ENCODE results near the gene RBFOX2. TPM values are rescaled to one million over a fixed set of nuclear protein-coding genes. Genes with fewer than 3 reads are reported as not detected.
"Not testable (repeated sequence)": the region's sequence is repeated elsewhere in the genome, so short reads cannot be mapped to it uniquely, and the experiment has no call there.

Gene RBFOX2
- total RNA-seq, 1 donor from 2014 or later, result 74.4 TPM

DNA sequence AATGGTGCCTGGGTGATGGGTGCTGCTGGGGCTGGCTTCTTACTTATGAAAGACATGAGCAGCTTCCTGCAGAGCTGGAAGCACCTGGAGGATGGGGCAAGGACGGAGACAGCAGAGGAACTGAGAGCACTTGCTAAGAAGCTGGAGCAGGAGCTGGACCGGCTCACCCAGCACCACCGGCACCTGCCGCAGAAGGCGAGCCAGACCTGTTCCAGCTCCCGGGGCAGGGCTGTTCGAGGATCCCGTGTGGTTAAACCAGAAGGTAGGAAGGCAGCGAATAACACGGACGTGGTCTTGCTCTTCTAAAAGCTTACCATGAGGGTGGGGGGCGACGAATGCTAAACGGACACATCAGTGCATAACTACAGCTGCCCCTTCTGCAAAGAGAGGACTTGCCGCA lies 301.7 kb downstream of the RBFOX2 start:
- ATAC-seq (ENCODE audit: poor library complexity), result no peak
- no peak for DNase-seq
- intact Hi-C loops (cut with DNase I), result no loop called here

DNA sequence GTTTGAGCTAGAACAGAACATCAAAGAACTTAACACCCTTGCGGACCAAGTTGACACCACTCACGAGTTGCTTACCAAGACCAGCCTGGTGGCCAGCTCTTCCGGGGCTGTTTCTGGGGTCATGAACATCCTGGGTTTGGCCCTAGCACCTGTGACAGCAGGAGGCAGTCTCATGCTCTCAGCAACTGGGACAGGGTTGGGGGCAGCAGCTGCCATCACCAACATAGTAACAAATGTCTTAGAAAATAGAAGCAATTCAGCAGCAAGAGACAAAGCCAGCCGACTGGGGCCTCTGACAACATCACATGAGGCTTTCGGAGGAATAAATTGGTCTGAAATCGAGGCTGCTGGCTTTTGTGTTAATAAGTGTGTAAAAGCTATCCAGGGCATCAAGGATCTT lies 302.2 kb downstream of the RBFOX2 start:
- intact Hi-C loops (cut with DNase I), result no loop called here
- DNase-seq, result no peak
- ATAC-seq (ENCODE audit: poor library complexity), result no peak

DNA sequence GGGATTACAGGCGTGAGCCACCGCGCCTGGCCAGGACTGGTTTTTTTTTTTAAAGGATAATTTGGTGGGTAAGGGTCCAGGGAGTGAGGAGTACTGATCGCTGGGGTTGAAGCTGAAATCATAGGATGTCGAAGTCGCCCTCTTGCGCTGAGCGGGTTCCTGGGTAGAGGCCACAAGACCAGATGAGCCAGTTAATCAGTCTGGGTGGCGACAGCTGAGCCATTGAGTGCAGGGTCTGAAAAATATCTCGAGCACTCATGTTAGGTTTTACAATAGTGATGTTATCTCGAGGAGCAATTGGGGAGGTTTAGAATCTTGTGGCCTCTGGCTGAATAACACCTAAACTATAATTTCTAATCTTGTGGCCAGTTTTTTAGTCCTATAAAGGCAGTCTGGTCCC lies 303.1 kb downstream of the RBFOX2 start:
- DNase-seq (no peak), ATAC-seq (ENCODE audit: poor library complexity) (no peak)
- intact Hi-C loops (cut with DNase I), result no loop called here

DNA sequence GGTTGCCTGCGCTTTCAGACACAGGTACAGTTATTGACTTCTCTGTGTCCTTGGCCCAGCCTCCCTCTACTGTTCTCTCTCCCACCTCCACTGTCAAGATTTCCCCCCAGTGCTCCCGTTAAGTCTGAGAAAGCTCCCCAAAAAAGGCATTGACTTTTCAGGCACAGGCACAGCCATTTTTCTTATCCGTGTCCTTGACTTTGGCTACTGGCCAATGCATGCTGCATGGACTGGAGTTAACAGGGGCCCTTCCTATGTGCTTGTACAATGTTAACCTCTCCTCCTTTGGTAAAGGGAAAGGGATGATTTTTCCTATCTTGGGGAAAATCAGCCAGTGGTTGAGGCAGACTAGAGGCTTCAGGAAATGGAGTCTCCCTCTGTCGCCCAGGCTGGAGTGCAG lies 306.7 kb downstream of the RBFOX2 start:
- ATAC-seq (ENCODE audit: poor library complexity), result no peak
- intact Hi-C loops (cut with DNase I), result no loop called here
- DNase-seq, result no peak

DNA sequence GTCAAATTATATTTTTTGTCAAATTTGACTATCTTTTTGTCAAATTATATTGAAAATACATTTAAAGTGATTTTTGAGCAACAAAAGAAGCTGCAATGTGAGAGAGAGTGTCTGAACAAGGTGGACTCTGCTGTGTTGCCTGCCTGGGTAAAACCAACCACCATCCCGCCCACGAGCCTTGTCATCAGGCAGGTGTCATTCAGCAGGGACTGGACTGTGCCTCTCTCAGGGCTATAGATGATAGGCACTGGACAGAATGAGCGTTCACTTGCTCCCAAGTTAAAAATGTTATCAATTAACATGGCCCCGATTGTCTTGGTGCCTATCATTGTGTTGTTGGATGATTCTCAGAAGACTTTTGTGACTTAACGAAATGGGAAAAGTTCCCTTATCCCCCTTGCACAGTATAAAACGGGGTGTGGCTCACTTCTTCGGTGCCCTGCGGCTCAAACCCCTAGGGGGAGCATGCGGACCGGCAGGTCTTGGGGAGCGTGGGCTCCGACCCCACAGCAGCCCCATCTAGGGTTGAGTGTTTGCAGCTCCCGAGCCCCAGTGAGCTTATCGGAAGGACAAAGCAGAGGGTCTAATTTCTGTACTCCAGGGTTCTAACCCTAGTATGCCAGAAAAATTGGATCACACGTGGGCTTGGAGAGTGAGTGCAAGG lies 309.3 kb downstream of the RBFOX2 start:
- no peak for ATAC-seq (ENCODE audit: poor library complexity)
- intact Hi-C loops (cut with DNase I), result no loop called here

DNA sequence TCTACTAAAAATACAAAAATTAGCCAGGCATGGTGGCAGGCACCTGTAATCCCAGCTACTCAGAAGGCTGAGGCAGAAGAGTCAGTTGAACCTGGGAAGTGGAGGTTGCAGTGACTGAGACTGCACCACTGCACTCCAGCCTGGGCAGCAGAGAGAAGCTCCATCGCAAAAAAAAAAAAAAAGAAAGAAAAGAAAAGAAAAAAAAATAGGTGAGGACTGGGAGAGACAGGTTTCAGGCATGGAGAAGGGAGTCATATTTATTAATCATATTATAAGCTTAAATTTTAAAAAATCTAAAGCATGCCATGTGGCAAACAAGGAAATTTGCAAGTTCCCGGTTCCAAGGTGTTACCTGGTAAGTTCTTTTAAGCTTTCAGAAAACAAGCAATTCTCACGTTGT lies 311.1 kb downstream of the RBFOX2 start, which contains the start of gene APOL5:
APOL5 (plus strand) TSS at position 301 of the 400 bp plus-strand sequence; CDS start at position 301, 0 bp downstream.
- intact Hi-C loops (cut with DNase I), result no loop called here
- ATAC-seq (ENCODE audit: poor library complexity) (no peak), DNase-seq (no peak)

More for the DNA sequence above, 309.3 kb downstream of the RBFOX2 start:
- no peak for DNase-seq

DNA sequence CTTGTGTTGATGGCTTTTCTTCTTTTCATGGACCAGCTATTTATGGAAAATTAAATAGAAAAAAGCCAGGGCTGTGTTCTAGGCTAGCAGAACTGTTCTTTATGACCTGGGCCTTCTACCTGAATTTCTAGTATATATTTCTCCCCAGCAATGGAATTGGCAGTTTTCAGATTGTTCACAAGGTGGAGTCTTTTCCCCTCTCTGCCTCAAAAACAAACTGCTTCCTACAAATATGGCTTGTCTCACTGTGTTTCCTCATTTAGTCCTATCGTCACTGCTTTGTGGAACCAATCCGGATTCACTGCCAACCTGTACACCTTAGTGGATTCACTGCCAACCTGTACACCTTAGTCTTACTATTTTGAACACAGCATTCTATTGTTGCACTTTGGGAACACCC lies 316.0 kb downstream of the RBFOX2 start:
- ATAC-seq (ENCODE audit: poor library complexity) (no peak), DNase-seq (no peak)
- intact Hi-C loops (cut with DNase I), result no loop called here

DNA sequence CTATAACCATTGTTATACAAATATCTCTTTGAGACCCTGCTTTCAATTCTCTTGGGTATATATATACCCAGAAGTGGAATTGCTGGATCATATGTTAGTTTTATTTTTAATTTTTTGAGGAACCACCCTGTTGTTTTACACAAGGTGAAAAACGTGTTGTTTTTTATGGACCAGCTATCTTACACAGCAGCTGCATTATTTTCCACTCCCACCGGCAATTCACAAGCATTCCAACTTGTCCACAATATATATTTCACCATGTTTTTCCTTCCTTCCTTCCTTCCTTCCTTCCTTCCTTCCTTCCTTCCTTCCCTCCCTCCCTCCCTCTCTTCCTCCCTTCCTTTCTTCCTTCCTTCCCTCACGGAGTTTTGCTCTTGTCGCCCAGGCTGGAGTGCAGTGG lies 317.3 kb downstream of the RBFOX2 start:
- no peak for DNase-seq
- no peak for ATAC-seq (ENCODE audit: poor library complexity)
- intact Hi-C loops (cut with DNase I), result no loop called here

DNA sequence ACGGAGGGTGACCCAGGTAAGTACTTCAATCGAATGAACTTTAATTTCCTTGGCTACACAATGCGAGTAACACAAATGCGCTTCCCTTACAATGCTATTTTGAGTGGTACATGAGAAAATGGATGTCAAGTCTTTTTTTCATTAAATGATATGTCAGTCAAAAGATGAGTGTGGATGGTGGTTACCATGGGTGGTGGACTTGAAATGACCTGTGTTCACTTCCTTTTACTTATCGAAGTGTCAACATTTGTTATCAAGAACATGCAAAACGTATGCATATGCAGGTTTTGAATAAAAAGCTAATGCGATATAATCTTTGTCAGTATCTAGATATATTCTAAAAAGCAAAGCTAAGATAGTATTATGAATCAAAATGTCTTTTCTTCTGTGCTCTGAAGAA lies 319.7 kb downstream of the RBFOX2 start:
- ATAC-seq (ENCODE audit: poor library complexity), result no peak
- no peak for DNase-seq
- intact Hi-C loops (cut with DNase I), result no loop called here

DNA sequence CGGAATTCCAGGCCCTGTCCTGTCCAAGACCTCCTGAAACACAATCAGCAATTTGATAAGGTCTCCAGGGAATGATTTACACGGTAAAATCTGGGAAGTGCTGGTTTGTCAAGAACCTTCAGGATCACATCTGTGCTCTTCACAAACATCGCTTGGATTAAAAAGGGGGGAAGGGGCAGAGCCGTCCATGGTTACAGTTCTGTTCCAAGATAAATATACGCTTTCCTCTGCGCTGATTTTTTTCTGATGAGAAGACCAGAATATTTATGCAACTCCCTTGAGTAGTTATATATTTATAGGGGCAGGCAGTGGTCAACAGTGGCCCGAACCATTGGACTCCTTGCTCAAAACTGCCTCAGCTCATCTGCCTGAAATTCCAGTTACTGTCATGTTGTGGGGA lies 320.2 kb downstream of the RBFOX2 start:
- DNase-seq (no peak), ATAC-seq (ENCODE audit: poor library complexity) (peak; percentile 48)
- intact Hi-C loops (cut with DNase I), result no loop called here

DNA sequence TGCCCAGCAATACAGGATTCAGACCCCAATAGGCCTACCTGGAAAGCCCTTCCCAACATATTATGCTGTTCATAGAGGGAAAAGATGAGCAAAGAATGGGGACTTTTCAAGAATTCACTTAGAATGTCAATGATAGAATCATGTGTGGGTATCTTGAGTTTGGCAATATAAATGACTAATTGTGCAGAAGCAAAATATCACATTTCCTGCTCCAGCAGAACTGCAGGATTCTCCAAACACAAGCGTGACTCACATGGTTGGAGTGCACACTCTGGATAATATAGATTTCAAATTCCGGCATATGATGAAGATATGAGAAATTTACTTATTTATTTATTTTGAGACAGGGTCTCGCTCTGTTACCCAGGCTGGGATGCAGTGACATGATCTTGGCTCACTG lies 323.5 kb downstream of the RBFOX2 start:
- ATAC-seq (ENCODE audit: poor library complexity) (no peak), DNase-seq (no peak)
- intact Hi-C loops (cut with DNase I), result no loop called here

DNA sequence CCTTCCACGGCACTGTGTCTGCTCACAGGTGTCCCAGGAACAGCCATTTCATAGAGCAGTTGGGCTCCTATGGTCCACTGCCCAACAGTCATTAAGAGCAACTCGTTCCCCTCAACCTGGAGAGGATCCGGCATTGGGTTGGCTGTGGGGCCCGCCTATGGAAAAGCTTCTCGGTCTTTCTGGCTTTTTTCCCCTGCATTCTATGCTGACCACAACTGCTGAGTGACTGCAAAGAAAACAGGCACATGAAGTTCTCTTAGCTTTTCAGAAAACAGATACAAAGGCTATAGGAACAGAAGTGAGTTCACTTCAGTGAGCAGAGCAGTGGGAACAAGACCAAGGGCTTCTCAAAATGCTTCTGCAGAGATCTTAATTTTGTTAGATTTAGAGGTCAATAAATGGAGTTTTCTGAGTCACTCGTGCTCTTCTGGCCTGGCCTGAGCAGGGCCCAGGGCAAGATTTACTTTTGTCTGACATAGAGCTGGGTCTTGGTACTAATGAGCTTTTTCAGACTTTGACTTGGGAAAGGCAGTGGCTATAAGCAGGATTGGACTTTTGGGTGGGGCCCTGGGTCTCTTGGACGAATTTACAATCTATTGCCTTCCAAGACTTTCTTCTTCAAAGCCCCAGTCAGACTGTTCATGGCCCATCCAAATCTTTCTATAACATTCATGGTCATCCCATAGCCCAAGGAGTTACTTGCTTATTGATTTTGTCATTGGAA lies 324.6 kb downstream of the RBFOX2 start:
- DNase-seq, result no peak
- intact Hi-C loops (cut with DNase I), result no loop called here
- ATAC-seq (ENCODE audit: poor library complexity), result no peak

DNA sequence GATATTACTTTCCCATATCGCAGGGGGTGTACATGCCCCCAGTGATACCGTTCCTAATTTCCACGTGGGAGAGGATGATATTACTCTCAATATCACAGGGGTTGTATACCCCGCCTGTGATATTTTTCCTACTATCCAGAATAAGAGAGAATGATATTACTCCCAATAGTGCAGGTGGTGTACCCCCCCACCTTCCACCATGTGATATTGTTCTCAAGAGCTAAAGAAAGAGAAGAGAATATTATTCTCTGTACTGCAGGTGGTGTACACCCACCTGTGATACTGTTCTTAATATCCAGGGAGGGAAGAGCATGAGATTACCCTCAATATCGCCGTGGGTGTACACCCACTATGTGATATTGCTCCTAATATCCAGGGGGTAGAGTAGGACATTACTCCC lies 328.8 kb downstream of the RBFOX2 start:
- ATAC-seq (ENCODE audit: poor library complexity); DNase-seq; intact Hi-C loops (cut with DNase I): not testable (repeated sequence)

DNA sequence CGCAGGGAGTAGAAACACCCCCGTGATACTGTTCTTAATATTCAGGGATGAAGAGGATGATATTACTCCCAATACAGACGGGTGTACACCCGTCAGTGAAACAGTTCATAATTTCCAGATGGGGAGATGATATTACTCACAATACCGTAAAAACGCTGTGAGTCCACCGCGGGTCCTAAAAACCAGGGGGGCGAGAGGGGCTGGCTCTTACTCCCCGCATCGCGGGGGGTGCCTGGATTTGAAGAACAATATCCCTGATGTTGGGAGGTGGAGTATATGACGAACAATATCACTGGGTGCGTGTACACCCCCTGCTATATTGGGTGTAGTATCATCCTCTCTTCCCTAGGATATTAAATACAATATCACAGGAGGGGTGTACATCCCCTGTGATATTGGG lies 331.5 kb downstream of the RBFOX2 start:
- intact Hi-C loops (cut with DNase I), result no loop called here
- ATAC-seq (ENCODE audit: poor library complexity) (no peak), DNase-seq (no peak)

DNA sequence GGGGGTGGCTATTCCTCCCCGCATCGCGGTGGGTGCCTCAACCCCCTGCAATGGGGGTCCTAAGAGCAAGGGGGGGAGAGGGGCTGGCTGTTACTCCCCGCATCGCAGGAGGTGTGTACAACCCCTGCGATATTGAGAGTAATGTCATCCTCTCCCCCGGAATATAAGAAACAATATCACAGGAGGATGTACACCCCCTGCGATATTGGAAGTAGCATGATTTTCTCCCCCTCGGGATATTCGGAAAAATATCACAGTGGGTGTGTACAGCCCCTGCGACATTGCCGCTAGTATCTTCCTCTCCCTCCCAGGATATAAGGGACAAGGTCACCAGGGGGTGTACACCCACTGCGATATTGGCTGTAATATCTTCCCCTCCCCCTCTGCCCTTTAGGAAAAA lies 333.4 kb downstream of the RBFOX2 start:
- intact Hi-C loops (cut with DNase I), result no loop called here
- no peak for ATAC-seq (ENCODE audit: poor library complexity)
- DNase-seq, result no peak

DNA sequence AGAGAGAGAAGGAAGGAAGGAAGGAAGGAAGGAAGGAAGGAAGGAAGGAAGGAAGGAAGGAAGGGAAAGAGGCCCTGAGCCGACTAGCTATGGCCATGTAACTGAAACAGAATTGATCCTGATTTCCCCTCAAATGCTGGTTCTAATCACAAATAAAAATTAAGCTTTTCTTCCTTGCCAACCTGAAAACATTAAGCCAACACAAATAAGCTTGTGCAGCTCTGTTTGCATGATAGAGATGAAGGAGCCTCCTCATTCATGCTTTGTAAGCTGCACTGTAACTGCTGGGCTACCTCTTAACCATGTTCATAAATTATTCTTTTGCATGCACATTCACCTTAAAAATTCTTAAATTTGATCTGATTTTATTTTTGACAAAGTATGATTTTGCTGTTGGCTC lies 338.6 kb downstream of the RBFOX2 start:
- ATAC-seq (ENCODE audit: poor library complexity) (no peak), DNase-seq (no peak)
- intact Hi-C loops (cut with DNase I), result no loop called here

DNA sequence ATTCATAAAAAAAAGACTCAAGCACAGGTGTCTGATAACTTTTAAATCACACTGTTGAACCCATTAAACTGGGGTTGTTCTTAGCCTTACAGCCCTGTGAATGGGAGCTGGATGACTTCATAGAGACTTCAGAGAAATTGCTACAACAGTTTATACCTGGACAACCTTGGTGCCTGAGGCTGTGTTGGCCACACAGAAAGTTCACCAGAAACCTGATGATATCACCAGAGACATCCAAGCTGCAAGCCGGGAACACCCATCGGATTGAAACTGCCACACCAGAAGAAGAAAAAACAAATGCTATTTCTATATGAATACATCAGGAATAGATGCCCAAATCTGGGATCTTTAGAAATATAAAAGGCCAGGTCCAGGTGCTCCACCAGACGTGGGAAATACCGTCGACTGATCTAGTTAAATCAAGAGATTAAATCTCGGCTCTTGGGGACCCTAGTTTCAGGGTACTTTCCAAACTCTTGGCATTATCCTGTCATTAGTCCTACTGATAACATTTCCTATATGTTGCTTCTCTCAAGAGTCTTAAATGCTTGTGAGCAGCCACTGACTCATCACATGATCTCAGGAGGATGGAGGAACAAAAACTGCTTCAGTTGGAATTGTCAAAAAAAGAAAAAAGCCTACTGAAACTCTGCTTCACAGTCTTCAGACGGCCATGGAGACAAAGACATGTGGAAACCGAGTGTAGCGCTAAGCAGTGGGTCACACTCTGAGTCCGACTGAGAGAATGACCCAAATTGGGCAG lies 339.5 kb downstream of the RBFOX2 start:
- DNase-seq (no peak), ATAC-seq (ENCODE audit: poor library complexity) (no peak)
- intact Hi-C loops (cut with DNase I), result no loop called here
